Globus pallidus (tissue), 1 donor: ENCODE measurements around the gene SLC25A30.

Experiments used
- DNase-seq: peaks from one replicate; pipeline ENCODE4 v3.0.0-alpha.2; 2015; ENCODE audit warnings: low spot score

Gene SLC25A30

GRCh38 chr13:45417790-45418534 lies at the start of gene SLC25A30:
SLC25A30 (minus strand) TSS chr13:45418373; CDS start chr13:45411425, 6,948 bp downstream.
- DNase-seq, result peak; percentile 79

- no peak for DNase-seq
Observed at GRCh38 chr13:45466359-45466758, 48.2 kb upstream of the SLC25A30 start.

- peak; percentile 96 for DNase-seq
Observed at GRCh38 chr13:45464687-45465453, 46.7 kb upstream of the SLC25A30 start, which contains the start of gene COG3. COG3 (plus strand) TSS chr13:45464939; CDS start chr13:45465037, 98 bp downstream.

GRCh38 chr13:45464141-45464686 lies 46.0 kb upstream of the SLC25A30 start:
- no peak for DNase-seq

GRCh38 chr13:45456196-45456972 lies 38.2 kb upstream of the SLC25A30 start:
- no peak for DNase-seq

- no peak for DNase-seq
Observed at GRCh38 chr13:45454204-45454603, 36.0 kb upstream of the SLC25A30 start.

- no peak for DNase-seq
Observed at GRCh38 chr13:45451282-45451681, 33.1 kb upstream of the SLC25A30 start.

GRCh38 chr13:45448965-45449559 lies 30.9 kb upstream of the SLC25A30 start:
- no peak for DNase-seq

GRCh38 chr13:45447050-45447661 lies 29.0 kb upstream of the SLC25A30 start:
- DNase-seq, result no peak

- no peak for DNase-seq
Observed at GRCh38 chr13:45446181-45446580, 28.0 kb upstream of the SLC25A30 start.

GRCh38 chr13:45445053-45445452 lies 26.9 kb upstream of the SLC25A30 start:
- no peak for DNase-seq

- no peak for DNase-seq
Observed at GRCh38 chr13:45441633-45442032, 23.5 kb upstream of the SLC25A30 start.

- no peak for DNase-seq
Observed at GRCh38 chr13:45439781-45440462, 21.7 kb upstream of the SLC25A30 start.

- no peak for DNase-seq
Observed at GRCh38 chr13:45439008-45439407, 20.8 kb upstream of the SLC25A30 start.

GRCh38 chr13:45437947-45438346 lies 19.8 kb upstream of the SLC25A30 start:
- DNase-seq, result no peak

GRCh38 chr13:45436953-45437352 lies 18.8 kb upstream of the SLC25A30 start:
- no peak for DNase-seq

- no peak for DNase-seq
Observed at GRCh38 chr13:45436332-45436731, 18.2 kb upstream of the SLC25A30 start.

GRCh38 chr13:45434556-45435371 lies 16.6 kb upstream of the SLC25A30 start:
- DNase-seq, result no peak

- no peak for DNase-seq
Observed at GRCh38 chr13:45433381-45433790, 15.2 kb upstream of the SLC25A30 start.
